Fibroblast of skin of scalp (primary cell): ENCODE measurements around the gene NEK11.
"Not testable (repeated sequence)": the region's sequence is repeated elsewhere in the genome, so short reads cannot be mapped to it uniquely, and the experiment has no call there.

Experiments
- DNase-seq: peaks from one replicate; pipeline ENCODE4 v3.0.0-alpha.2; 2013

The NEK11 gene

DNA sequence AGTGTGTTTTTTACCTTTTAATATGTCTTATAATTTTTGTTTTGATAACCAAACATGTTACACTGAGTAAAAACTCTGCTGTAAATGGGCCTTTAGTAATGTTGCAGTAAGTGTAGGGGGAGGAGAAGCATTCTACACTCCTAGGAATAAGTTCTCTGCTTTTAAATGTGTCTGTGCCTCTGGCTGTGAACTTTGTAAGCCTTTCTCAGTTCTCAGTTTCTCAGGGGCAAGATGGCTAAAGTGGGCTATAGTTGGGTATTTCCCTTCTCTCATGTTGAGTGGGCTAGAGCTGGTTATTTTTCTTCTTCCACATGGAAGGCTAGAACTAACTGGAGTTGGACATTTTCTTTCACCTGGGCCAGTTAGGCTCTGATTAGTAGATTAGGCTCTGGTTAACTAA lies 279.6 kb downstream of the NEK11 start:
- no peak for DNase-seq

DNA sequence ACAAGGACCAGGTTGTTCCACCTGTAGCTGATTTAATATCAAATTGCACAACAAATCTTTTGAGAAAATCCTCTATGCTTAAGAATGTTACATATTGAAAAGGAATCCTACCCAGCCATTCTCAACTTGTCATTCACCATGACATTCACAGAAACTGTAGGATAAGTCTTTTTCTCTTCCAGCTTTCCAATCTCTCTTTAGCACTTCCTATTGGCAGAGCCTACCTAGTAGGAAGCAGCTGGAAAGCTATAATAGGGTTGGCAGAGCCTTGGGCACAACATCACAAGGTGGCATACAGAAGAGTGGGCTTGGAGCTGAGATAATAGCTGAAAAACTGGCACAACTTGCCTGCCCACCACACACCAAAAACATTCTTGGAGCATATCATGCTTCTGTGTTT lies 287.6 kb downstream of the NEK11 start:
- DNase-seq, result no peak

DNA sequence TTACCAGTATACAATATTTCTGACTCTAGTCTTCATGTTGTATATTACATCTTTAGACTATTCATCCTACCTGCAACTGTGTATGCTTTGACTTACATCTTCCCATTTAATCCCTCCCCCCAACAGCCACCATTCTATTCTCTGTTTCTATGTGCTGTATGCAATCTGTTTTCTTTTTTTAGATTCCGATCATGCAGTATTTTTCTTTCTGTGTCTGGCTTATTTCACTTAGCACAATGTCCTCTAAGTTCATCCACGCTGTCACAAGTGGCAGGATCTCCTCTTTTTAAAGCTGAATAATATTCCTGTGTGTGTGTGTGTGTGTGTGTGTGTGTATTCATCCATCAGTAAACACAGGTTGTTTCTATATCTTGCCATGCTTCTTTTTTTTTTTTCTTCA lies 288.5 kb downstream of the NEK11 start:
- DNase-seq, result no peak

DNA sequence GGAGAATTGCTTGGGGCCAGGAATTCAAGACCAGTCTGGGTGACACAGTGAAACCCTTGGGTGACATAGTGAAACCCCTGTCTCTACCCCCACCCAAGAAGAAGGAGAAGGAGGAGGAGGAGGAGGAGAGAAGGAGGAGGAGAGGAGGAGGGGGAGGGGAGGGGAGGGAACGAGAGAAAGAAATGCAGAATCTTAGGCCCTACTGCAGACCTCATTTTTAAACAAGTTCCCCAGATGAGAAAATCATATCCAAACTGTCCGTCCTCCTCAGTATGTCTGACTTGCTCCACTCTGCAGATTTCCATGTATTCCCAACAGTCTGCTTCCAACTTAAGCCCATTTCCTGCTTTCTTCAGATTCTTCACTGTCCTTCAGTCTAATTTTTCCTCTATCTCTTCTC lies 291.0 kb downstream of the NEK11 start:
- no peak for DNase-seq

DNA sequence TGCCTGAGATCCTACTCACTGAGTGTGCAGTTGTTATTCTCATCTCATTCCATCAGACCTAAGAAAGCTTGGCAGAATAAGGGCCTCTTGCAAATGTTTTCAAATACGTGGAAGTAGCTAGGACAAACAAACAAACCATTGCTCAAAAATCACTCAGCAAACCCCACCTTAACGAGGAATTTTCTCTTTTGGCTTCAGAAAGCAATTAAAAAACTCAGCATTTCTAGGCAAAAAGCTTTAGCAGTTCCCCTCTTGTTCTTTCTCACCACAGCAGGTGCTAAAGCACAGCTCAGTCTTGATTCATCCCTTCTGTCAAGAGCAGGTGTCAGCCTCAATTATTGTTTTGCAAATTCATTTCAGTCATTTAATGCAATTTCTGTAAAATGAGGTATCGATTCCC lies 296.3 kb downstream of the NEK11 start:
- no peak for DNase-seq

DNA sequence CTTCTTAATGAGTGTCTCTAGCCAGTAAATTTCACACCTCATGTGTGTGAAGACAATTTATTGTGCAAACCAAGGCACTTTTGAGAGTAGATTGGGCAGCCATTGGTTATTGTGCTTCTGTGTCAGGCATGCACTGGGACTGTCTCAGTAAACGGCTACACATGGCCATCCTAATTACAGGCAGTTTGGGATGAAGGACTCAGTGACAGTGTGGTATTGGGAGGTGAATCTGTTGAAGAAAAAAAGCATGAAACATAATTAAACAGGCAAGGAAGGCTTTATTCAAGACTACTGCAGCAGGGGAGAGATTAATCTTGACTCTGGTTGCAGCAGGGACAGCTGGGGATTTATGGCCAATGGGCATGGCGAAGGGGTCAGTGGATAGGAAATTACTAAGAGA lies 297.1 kb downstream of the NEK11 start:
- no peak for DNase-seq

DNA sequence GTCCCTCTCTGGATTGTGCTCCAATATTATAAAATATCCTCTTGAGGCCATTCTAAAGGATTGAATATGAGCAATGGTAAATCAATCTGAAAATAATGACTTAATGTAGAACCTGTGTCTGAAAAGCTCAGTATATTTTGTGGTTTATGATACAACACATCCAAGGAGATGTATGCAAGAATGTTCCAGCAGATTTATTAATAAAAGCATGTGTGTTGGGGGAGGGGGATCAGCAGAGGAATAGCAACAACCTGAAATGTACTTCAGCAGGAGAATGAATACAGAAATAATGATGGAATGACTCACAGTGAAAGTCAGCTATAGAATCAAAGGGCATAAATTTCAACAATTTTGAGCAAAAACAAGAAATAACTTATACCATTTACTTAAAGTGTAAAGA lies 298.2 kb downstream of the NEK11 start:
- peak; percentile 48 for DNase-seq

DNA sequence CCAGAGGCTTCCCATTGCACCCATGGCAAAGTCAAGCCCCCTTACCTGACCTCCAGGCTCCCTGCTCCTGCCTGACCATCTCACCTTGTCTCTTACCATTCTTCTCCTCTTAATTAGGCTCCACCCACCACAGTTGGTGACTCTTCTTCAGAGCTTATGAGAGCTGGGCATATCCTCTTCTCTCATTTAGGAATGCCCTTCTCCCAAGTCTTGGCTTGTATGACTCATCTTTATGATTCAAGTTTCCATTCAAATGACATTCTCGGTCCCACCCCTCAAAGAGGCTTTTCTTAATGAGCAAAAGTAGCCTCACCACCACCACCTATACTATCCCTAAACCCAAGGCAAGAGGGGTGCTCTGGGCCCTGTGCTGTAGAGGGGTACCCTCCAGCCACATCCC lies 299.6 kb downstream of the NEK11 start:
- peak; percentile 60 for DNase-seq

DNA sequence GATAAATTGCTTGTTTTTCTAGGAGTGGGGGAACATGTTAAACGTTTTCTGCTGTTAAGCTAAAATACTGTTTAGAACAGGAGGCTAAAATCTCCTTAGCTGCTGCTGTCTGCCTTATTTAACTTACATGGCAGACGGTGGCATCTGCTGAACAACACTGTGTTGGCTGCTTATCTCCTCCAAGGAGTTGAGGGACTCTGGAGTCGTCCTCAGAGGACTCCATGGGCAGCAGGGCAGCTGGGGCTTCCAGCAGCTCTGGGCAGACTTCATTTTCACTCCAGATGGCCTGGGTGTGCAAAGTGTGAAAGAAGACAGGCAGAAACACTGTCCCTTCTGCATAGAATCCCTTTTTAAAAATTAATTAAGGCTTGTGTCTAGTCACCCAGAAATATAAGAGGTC lies 302.0 kb downstream of the NEK11 start:
- no peak for DNase-seq

DNA sequence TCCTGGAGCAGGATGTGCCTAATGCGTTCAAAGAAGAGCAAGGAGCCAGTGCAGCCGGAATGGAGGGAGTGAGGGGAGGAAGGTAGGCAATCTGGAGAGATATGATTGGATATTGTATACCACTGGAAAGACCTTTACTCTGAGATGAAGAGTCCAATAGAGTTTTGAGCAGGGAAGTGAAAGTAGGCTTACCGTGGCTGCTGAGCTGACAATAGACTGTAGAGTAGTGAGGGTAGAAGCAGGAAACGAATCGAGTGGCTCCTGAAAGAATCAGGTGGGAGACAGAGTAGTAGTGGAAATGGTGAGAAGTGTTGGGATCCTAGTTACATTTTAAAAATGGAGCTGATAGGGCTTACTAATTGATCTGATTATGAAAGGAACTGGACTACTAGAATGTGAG lies 303.1 kb downstream of the NEK11 start:
- no peak for DNase-seq

DNA sequence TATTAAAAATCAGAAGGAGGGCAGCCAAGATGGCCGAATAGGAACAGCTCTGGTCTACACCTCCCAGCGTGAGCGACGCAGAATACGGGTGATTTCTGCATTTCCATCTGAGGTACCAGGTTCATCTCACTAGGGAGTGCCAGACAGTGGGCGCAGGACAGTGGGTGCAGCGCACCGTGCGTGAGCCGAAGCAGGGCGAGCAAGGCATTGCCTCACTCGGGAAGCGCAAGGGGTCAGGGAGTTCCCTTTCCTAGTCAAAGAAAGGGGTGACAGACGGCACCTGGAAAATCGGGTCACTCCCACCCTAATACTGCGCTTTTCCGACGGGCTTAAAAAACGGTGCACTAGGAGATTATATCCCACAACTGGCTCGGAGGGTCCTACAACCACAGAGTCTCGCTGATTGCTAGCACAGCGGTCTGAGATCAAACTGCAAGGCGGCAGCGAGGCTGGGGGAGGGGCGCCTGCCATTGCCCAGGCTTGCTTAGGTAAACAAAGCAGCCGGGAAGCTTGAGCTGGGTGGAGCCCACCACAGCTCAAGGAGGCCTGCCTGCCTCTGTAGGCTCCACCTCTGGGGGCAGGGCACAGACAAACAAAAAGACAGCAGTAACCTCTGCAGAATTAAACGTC lies 304.9 kb downstream of the NEK11 start:
- DNase-seq, result not testable (repeated sequence)

DNA sequence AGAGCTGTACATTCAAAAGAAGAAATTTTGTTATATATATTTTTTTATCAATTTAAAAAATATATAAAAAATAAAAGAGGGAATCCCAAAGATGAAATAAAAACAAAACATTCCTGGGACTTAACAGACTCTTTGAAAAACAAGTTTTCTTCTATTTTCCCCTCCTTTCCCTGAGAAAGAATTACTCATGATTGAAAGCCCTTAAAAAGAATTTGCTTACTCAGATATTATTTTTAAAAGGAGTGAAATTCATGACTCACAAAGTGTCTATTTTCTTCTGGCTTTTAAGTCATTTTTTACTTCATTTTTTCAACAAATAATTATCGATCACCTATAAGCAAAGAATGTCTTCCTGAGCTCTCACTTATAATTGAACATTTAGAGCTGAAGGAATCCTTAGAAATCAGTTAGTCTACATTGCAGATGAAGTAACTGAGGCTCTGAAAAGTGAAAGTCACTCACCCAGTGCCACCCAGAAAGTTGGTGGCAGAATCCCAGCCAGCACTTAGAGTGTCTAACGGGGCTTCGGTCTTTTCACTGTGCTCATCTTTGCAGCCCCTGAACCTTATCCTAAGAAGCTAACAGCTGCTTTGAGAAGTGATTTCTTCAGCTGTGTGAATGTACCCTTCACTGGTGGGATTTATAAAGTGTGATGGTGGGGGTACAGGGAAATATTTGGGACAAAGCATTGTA lies 312.4 kb downstream of the NEK11 start:
- DNase-seq, result peak; percentile 40

DNA sequence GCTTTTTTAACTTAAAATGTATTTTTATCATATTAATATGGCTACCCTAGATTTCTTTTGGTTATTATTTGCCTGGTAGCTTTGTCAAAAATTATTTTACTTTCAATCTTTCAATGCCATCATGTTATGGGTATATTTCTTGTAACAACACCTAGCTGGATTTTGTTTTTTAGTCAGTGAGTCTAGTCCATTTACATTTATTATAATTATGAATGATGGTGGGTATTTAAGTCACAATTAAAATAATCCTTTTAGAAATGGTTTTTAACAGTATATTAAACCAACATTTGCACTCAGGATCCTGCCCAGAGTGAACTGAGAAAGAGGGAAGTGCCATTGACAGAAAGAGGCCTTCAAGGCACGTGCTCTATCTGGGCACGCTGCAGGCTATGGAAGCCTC lies 315.1 kb downstream of the NEK11 start:
- no peak for DNase-seq

DNA sequence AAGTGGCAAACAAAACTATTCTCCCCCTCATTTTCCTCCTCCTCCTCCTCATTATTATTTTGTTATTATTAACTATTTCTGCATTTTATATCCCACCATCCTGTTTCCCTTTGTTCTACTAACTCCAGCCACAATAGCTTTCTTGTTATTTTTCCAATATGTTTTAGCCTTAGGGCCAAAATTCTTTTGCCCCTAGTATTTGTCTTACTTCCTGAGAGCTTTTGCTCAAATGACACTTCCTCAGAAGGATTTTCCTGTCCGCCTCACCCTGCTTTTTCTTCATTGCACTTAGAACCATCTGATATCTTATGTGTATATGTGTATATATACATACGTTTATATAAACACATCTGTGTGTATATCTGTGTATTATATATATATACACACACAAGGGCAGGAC lies 322.2 kb downstream of the NEK11 start:
- no peak for DNase-seq

DNA sequence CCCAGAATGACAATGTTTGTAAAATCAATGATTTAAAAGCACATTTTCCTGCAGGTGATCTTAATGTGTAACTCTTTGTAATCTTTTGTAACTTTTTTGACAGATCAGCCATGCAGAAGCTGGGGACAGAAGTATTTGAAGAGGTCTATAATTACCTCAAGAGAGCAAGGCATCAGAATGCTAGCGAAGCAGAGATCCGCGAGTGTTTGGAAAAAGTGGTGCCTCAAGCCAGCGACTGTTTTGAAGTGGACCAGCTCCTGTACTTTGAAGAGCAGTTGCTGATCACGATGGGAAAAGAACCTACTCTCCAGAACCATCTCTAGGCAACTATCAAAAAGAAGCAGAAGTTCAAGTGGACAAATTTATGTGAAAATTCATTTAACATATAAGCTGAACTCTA lies 322.8 kb downstream of the NEK11 start:
- no peak for DNase-seq

DNA sequence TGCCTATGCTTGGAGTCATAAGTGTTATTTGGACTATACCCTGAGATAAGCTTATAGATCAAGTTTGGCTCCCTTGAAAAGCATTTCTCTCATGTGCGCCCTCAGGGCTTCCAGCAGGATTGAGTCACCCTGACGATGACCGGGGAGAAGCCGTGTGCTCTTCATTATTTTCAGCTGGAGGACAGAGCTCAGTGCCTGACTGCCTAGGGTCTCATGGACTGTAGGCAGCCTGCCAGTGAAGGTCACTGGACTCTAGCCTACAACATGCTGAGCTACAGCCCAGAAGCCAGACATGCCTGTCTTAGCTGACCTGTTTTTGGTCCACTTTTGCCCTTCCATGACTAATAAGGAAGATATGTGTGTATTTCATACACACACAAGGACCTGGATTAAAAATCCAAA lies 323.3 kb downstream of the NEK11 start:
- DNase-seq, result peak; percentile 67

DNA sequence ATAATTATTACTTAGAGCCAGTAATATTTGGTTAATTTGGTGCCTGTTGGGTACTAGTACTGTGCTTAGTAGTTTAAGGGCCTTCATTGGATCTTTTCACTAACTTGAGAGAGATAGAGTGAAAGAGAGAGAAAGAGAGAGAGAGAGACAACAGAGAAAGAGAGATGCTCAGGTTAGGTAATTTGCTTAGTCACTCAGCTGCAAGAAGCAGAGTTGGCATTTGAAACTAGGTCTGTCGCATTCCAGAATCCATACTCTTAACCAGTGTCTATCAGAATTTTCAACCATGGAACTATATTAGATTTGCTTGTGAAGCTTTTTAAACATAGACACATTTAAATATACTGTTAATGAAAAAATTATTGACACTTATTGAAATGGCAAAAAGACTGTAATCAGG lies 323.8 kb downstream of the NEK11 start:
- no peak for DNase-seq

DNA sequence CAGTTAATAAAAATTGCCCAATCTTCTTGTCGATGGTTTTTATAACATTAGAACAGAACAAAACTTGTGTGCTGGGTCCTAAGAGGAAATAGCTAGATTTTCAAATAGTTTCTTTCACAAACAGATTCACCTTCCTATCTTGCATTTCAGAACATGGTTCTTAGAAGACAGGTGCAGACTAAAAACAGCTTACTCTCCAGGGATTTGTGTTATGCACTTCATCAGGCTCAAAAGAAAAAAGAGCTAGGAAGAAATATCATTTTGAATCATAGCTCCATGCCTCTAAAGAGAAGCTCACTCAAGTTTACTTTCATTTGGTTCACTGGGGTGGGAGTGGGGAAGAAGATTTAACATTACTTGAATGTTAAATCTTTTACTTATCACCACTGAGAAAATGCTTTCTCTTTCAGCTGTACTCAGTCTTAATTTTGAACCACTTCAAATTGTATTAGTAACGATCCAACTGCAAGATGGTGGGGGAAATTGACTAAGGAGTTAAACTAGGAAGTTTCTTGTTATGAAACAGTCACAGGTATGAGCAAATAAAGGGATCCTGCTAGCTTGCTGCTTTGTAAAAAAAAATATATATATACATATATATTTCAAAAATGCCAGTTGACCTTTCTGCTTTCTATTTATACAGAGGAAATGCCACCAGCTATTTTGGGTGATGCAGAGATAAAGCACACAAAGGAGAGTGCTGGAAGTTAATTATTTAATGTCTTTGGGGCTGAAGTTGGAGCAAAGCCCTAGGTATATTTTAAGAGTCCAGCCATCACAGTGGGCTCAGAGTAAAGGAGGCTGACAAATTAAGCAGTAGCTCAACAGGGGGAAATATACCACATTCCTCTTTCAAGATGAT lies 326.6 kb downstream of the NEK11 start:
- DNase-seq, result no peak

DNA sequence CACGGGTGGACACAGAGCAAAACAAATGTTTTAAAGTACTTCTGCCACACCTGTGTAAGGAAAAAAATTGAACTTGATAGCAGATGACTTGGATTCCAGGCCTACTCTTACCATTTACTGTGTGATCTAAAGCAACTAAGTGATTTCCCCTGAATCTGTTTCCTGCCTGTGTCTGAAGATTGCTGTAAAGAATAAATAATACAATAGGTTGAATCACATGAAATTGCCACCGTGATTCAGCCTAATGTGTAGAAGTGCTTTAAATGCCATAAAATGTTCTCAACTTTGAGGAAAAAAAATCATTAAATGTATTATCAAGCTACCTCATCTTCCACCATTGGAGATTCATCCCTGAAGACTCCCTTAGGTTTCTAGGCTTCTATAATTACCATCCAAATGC lies 327.3 kb downstream of the NEK11 start:
- DNase-seq, result no peak

DNA sequence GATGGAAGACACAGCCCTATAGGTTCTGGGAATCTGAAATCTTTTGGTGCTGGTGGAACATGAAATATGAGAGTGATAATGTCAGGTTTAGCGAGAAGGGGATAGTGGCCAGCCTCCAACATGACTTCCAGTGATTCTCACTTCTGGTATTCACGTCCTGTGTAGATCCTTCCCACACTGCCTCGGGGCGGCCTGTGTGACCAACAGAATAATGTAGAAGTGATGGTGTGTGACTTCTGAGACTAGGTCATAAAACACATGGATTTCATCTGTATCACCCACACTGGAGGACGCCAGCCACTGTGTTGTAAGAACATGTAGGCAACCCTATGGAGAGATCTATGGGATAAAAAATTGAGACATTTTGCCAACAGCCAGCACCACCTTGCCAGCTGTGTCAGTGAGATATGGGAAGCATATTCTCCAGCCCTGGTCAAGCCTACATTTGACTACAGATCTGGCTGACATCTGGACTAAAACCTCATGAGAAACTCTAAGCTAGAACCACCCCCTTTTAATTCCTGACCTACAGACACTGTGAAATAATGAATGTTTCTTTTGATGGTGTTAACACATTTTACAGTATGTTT lies 329.4 kb downstream of the NEK11 start:
- DNase-seq, result peak; percentile 38

DNA sequence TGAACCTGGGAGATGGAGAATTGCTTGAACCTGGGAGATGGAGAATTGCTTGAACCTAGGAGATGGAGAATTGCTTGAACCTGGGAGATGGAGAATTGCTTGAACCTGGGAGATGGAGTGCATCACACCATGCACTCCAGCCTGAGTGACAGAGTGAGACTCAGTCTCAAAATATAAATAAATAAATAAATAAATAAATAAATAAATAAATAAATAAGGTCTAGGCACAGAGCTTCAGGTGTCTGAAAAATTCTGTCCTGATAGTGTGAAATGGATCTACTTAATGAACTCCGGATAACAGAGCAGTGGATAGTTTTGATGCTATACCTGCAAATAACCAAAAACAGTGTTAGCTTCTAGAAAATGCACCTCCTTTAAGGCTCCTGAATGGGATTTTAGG lies 330.6 kb downstream of the NEK11 start:
- DNase-seq, result no peak

DNA sequence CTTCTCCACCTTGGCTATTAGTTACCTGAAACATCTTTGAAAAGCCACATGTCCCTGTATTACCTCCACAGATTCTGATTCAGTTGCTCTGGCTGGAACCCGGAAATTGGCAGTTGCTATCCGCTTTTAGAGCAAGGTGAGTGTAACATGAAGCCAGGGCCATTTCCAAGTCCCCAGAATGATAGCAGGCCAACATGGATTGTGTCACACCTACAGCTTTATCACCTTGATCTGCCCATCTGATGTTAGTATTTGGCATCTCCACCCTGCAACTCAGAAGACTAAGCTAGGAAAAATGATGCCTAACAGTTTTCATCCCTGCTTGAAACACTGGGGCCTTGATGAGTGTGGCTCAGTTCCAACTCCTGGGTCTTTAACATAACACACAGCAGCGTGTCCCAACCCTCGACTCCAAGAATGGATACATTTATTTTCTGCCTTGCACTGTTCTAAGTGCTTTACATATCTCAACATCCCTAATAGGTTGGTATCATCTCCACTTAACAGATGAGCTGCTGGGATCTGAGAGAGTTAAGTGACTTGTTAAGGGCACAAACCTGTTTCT lies 333.6 kb downstream of the NEK11 start:
- DNase-seq, result no peak

DNA sequence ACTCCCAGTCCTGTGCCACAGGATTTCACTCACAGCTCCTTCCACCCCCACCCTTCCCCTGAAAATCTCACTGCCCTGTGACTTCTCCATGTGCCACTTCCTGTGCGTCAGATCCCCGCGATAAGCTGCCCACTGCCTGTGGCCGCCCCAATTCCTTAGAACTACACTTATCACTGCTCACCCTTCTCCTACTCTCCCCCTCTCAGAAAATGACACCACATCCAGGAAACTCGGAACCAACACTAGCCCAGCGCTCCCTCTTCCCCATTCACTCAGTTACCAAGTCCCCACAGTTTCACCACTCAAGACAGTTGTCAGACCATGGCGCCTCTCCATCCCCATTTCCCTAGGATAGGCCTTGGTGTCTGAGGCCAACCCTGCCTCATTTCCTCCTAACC lies 334.4 kb downstream of the NEK11 start:
- not testable (repeated sequence) for DNase-seq
